ENCODE measurements around the gene GCNT2. TPM values are rescaled to one million over a fixed set of nuclear protein-coding genes. Genes with fewer than 3 reads are reported as not detected.
"Not testable (repeated sequence)": the region's sequence is repeated elsewhere in the genome, so short reads cannot be mapped to it uniquely, and the experiment has no call there.

The GCNT2 gene
- total RNA-seq, 1 experiment from 2014 or later: 0.28 TPM

DNA sequence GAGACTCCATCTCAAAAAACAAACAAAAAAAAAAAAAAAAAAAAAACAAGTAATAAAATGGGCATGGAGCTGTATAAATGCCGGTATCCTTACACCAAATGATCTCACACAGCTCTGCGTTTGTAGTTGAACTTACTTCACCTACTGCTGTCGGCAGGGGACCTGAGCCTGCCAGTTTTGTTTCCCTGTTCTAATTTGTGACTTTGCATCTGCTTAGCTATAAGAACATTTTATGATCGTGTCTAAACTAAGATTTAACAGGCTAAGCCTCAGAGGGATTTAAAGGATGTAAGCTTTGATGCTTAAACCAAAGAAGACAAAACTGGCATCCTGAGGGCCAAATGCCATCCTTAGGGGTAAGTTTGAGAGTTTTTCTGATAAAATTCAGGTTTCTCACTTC, 58.7 kb downstream of the GCNT2 start:
- CTCF ChIA-PET: no interaction called here
- H3K9me3 ChIP-seq (ENCODE audit: low read depth, low read length, poor library complexity, severe bottlenecking): no peaks in the 10 kb centered on the region
- no peak for DNase-seq (ENCODE audit: low spot score)
- BruUV-seq (replicated peaks): no TSS peak
- intact Hi-C loops (cut with micrococcal nuclease; ENCODE audit: unreplicated experiment): no loop called here
- no peaks in the 10 kb centered on the region for H3K36me3 ChIP-seq (ENCODE audit: insufficient read depth, low read length, poor library complexity, severe bottlenecking)
- H3K4me3 ChIP-seq (ENCODE audit: low read depth, low read length, poor library complexity, severe bottlenecking): no peak overlapping the region
- no peaks in the 10 kb centered on the region for H3K4me1 ChIP-seq (ENCODE audit: insufficient read depth, low read length, poor library complexity, severe bottlenecking)
- no peaks in the 10 kb centered on the region for H3K27me3 ChIP-seq (replicated peaks; ENCODE audit: insufficient read depth, low read depth, low read length, poor library complexity)
- no peak overlapping the region for H3K27ac ChIP-seq (ENCODE audit: low read depth, low read length, poor library complexity, severe bottlenecking)
- no peak for TF ChIP-seq EZH2 (IDR thresholded peaks at IDR 0.05; ENCODE audit: borderline replicate concordance, low read depth, low read length, poor library complexity, severe bottlenecking)
- TF ChIP-seq CTCF (conservative IDR thresholded peaks at IDR 0.05; ENCODE audit: low read depth, low read length): no peak
- POLR2A ChIA-PET (ENCODE audit: low non-redundant PET): no interaction called here

- Histone ChIP-seq H3K36me3 (ENCODE audit: insufficient read depth, low read length, poor library complexity, severe bottlenecking) (no peaks in the 10 kb centered on the region), H3K9me3 (ENCODE audit: low read depth, low read length, poor library complexity, severe bottlenecking) (no peaks in the 10 kb centered on the region), H3K27ac (ENCODE audit: low read depth, low read length, poor library complexity, severe bottlenecking) (no peak overlapping the region), H3K4me3 (ENCODE audit: low read depth, low read length, poor library complexity, severe bottlenecking) (no peak overlapping the region), H3K27me3 (replicated peaks; ENCODE audit: insufficient read depth, low read depth, low read length, poor library complexity) (no peaks in the 10 kb centered on the region), H3K4me1 (ENCODE audit: insufficient read depth, low read length, poor library complexity, severe bottlenecking) (peaks cover 6% of the 10 kb centered on the region)
- intact Hi-C loops (cut with micrococcal nuclease; ENCODE audit: unreplicated experiment): no loop called here
- TF ChIP-seq EZH2 (IDR thresholded peaks at IDR 0.05; ENCODE audit: borderline replicate concordance, low read depth, low read length, poor library complexity, severe bottlenecking) (no peak), CTCF (conservative IDR thresholded peaks at IDR 0.05; ENCODE audit: low read depth, low read length) (no peak)
- POLR2A ChIA-PET (ENCODE audit: low non-redundant PET): interaction anchor here (0.7 kb wide), 1 partner anchor 60 kb away, joined by 3 read pairs; no protein-coding TSS in a partner anchor
- CTCF ChIA-PET: no interaction called here
- BruUV-seq (replicated peaks): no TSS peak
- DNase-seq (ENCODE audit: low spot score): no peak
Observed at GRCh38 chr6:10580570-10580969, 59.4 kb downstream of the GCNT2 start.

GRCh38 chr6:10581402-10581801, 60.3 kb downstream of the GCNT2 start:
- POLR2A ChIA-PET (ENCODE audit: low non-redundant PET); H3K27me3 ChIP-seq (replicated peaks; ENCODE audit: insufficient read depth, low read depth, low read length, poor library complexity); H3K4me1 ChIP-seq (ENCODE audit: insufficient read depth, low read length, poor library complexity, severe bottlenecking); intact Hi-C loops (cut with micrococcal nuclease; ENCODE audit: unreplicated experiment); H3K27ac ChIP-seq (ENCODE audit: low read depth, low read length, poor library complexity, severe bottlenecking); H3K4me3 ChIP-seq (ENCODE audit: low read depth, low read length, poor library complexity, severe bottlenecking); H3K36me3 ChIP-seq (ENCODE audit: insufficient read depth, low read length, poor library complexity, severe bottlenecking); CTCF ChIA-PET; BruUV-seq (replicated peaks); DNase-seq (ENCODE audit: low spot score); H3K9me3 ChIP-seq (ENCODE audit: low read depth, low read length, poor library complexity, severe bottlenecking): not testable (repeated sequence)

GRCh38 chr6:10582774-10583508, 61.8 kb downstream of the GCNT2 start:
- H3K36me3 ChIP-seq (ENCODE audit: insufficient read depth, low read length, poor library complexity, severe bottlenecking): no peaks in the 10 kb centered on the region
- no TSS peak for BruUV-seq (replicated peaks)
- H3K27ac ChIP-seq (ENCODE audit: low read depth, low read length, poor library complexity, severe bottlenecking): no peak overlapping the region
- intact Hi-C loops (cut with micrococcal nuclease; ENCODE audit: unreplicated experiment): no loop called here
- H3K9me3 ChIP-seq (ENCODE audit: low read depth, low read length, poor library complexity, severe bottlenecking): no peaks in the 10 kb centered on the region
- no peak for DNase-seq (ENCODE audit: low spot score)
- POLR2A ChIA-PET (ENCODE audit: low non-redundant PET): interaction anchor here (0.7 kb wide), 1 partner anchor 1224 kb away, joined by 3 read pairs; no protein-coding TSS in a partner anchor
- H3K4me1 ChIP-seq (ENCODE audit: insufficient read depth, low read length, poor library complexity, severe bottlenecking): peaks cover 6% of the 10 kb centered on the region
- no peak overlapping the region for H3K4me3 ChIP-seq (ENCODE audit: low read depth, low read length, poor library complexity, severe bottlenecking)
- TF ChIP-seq EZH2 (IDR thresholded peaks at IDR 0.05; ENCODE audit: borderline replicate concordance, low read depth, low read length, poor library complexity, severe bottlenecking) (no peak), CTCF (conservative IDR thresholded peaks at IDR 0.05; ENCODE audit: low read depth, low read length) (no peak)
- CTCF ChIA-PET: no interaction called here
- no peaks in the 10 kb centered on the region for H3K27me3 ChIP-seq (replicated peaks; ENCODE audit: insufficient read depth, low read depth, low read length, poor library complexity)
